Peyer's patch (tissue), 4 donors: ENCODE data around the gene SYNJ2. TPM values are rescaled to one million over a fixed set of nuclear protein-coding genes. Genes with fewer than 3 reads are reported as not detected.

Experiments used
- DNase-seq, 3 donors: peaks; one replicate each; pipeline ENCODE4 v3.0.0-alpha.2; 2017 to 2019
- H3K27ac ChIP-seq, 4 donors: fragments of 200-600 bp; sonication (generic); one replicate each; pipeline ENCODE4 v1.5.1; 2016 to 2019
- H3K27me3 ChIP-seq, 2 donors: fragments of 200-600 bp; sonication (generic); one replicate each; pipeline ENCODE4 v1.5.1; 2019
- H3K36me3 ChIP-seq, 3 donors: fragments of 200-600 bp; sonication (generic); one replicate each; pipeline ENCODE4 v1.5.1; 2016 to 2019
- H3K4me1 ChIP-seq, 4 donors: fragments of 200-600 bp; sonication (generic); one replicate each; pipeline ENCODE4 v1.5.1; 2016 to 2019
- H3K4me3 ChIP-seq, 4 donors: fragments of 200-600 bp; sonication (generic); 1 replicate in 3 of 4; 2 replicates in 1 of 4; pipeline ENCODE4 v1.5.1; 2016 to 2019; ENCODE audit warnings: mild to moderate bottlenecking in 1 of 4
- H3K9me3 ChIP-seq, 4 donors: fragments of 200-600 bp; sonication (generic); one replicate each; pipeline ENCODE4 v1.5.1; 2016 to 2019; ENCODE audit warnings: mild to moderate bottlenecking in 1 of 4
- POLR2A ChIP-seq, 2 donors: fragments of 450-650 bp; IDR thresholded peaks; one replicate each; pipeline ENCODE4 v1.5.1; 2017; ENCODE audit warnings: antibody characterized with exemption in 2 of 2, mild to moderate bottlenecking in 2 of 2, moderate library complexity in 2 of 2
- total RNA-seq, 4 donors: library from RNA; depleted of rRNA; stranded (reverse); fragments of >200 nt; gene quantifications; one replicate each; pipeline ENCODE4 v1.1.0, GENCODE V29; 2016
- TF ChIP-seq, protein P1 (sequence below), 6 experiments: fragments of 450-650 bp in 4 of 6; fragments of 200-600 bp in 2 of 6; sonication (generic) in 1 of 6; IDR thresholded peaks; one replicate each; pipeline ENCODE4 v1.5.1; 2017 to 2019; ENCODE audit warnings: antibody characterized with exemption in 6 of 6, mild to moderate bottlenecking in 3 of 6, moderate library complexity in 1 of 6

The SYNJ2 gene
- total RNA-seq, 4 donors from 2014 or later: 26.8 to 47.2 (median 34.0) TPM

DNA sequence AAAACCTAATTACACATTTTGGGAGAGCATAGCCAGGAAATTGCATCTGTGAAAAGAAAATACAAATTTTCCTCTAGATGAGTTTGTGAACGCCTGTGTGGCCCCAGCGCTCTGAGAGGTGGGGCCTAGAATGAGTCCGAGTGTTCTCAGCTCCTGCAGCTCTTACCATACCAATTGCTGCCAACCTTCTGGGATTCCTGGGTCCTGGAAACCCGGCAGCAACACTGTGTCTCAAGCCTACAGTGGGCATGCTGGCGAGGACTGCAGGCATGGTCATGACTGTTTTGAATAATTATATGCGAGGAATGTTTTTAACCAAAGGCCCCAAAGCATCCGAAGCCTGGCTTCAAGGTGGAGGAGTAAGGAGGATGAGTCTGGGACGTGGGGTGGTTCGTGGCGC, 96.0 kb downstream of the SYNJ2 start:
- no peak for DNase-seq
- Histone ChIP-seq H3K4me1 (no peaks in the 10 kb centered on the region), H3K9me3 (no peaks in the 10 kb centered on the region), H3K36me3 (peaks cover 0 to 67% (median 0%) of the 10 kb centered on the region in 3 donors), H3K27ac (no peak overlapping the region), H3K4me3 (no peak overlapping the region), H3K27me3 (no peaks in the 10 kb centered on the region)
- no peak for TF ChIP-seq POLR2A (IDR thresholded peaks at IDR 0.05)
- TF ChIP-seq, protein P1, sequence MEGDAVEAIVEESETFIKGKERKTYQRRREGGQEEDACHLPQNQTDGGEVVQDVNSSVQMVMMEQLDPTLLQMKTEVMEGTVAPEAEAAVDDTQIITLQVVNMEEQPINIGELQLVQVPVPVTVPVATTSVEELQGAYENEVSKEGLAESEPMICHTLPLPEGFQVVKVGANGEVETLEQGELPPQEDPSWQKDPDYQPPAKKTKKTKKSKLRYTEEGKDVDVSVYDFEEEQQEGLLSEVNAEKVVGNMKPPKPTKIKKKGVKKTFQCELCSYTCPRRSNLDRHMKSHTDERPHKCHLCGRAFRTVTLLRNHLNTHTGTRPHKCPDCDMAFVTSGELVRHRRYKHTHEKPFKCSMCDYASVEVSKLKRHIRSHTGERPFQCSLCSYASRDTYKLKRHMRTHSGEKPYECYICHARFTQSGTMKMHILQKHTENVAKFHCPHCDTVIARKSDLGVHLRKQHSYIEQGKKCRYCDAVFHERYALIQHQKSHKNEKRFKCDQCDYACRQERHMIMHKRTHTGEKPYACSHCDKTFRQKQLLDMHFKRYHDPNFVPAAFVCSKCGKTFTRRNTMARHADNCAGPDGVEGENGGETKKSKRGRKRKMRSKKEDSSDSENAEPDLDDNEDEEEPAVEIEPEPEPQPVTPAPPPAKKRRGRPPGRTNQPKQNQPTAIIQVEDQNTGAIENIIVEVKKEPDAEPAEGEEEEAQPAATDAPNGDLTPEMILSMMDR (IDR thresholded peaks at IDR 0.05): no peak

DNA sequence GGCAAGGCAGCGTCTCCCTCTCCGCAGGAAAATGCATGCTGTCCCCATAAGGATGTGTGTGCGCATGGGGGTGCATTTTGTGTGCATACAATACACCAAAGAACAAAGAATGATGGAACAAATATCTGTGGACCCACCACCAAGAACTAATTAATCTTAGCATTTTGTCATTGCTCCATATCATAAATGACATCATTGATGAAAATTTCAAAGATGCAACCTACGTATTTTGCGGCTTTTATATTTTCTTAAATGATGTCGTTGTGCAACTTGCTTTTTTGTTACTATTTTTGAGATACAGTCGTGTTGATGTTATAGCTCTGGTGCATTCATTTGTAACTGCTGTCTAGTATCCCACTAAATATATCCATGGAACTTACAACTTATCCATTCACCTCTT, 96.7 kb downstream of the SYNJ2 start:
- TF ChIP-seq, protein P1 (IDR thresholded peaks at IDR 0.05): no peak
- TF ChIP-seq POLR2A (IDR thresholded peaks at IDR 0.05): no peak
- Histone ChIP-seq H3K9me3 (no peaks in the 10 kb centered on the region), H3K27ac (no peak overlapping the region), H3K27me3 (no peaks in the 10 kb centered on the region), H3K4me1 (no peaks in the 10 kb centered on the region), H3K4me3 (no peak overlapping the region), H3K36me3 (peaks cover 0 to 68% (median 0%) of the 10 kb centered on the region in 3 donors)
- no peak for DNase-seq

DNA sequence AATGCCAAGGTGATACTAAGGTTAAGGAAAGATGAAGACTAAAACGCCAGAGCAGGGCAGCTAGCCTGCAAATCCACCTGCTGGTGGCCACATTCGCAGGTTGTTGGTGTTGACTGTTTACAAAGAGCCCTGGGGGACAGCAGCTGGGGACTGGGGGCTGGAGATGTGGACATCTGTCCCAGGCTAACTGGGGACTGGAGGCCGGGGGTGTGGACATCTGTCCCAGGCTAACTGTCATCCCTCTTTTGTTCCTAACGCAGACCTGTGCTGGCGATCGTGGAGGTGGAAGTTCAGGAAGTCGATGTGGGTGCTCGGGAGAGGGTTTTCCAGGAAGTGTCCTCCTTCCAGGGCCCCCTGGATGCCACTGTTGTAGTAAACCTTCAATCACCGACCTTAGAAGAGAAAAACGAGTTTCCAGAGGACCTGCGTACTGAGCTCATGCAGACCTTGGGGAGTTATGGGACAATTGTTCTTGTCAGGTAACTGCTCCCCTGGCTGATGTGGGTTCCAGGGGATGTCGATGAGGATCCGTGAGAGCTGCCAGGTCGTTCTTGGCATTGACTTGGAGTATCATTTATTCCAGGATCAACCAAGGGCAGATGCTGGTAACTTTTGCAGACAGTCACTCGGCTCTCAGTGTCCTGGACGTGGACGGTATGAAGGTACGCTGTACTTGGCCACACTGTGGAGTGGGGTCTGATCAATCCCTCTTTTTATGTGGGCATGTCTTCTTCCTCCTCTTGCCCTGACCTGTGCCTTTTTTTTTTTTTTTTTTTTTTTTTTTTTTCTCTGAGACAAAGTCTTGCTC, 99.4 kb downstream of the SYNJ2 start:
- no peak overlapping the region for H3K27ac ChIP-seq
- TF ChIP-seq POLR2A (IDR thresholded peaks at IDR 0.05): no peak
- TF ChIP-seq, protein P1 (IDR thresholded peaks at IDR 0.05): no peak
- peaks cover 0 to 78% (median 0%) of the 10 kb centered on the region in 3 donors for H3K36me3 ChIP-seq
- no peaks in the 10 kb centered on the region for H3K27me3 ChIP-seq
- H3K4me1 ChIP-seq: no peaks in the 10 kb centered on the region
- peak in 1 of 3 donors; percentile 1 for DNase-seq
- H3K9me3 ChIP-seq: no peaks in the 10 kb centered on the region
- H3K4me3 ChIP-seq: no peak overlapping the region

DNA sequence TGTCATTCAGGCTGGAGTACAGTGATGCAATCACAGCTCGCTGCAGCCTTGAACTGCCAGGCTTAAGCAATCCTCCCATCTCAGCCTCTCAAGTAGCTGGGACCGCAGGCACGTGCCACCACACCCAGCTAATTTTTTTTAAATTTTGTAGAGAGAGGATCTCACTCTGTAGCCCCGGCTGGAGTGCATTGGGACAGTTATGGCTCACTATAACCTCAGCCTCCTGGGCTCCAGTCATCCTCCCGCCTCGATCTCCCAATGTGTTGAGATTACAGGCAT, 99.9 kb downstream of the SYNJ2 start:
- Histone ChIP-seq H3K4me3 (no peak overlapping the region), H3K4me1 (no peaks in the 10 kb centered on the region), H3K36me3 (peaks cover 0 to 79% (median 0%) of the 10 kb centered on the region in 3 donors), H3K27me3 (no peaks in the 10 kb centered on the region), H3K27ac (no peak overlapping the region), H3K9me3 (no peaks in the 10 kb centered on the region)
- DNase-seq: peak in 1 of 3 donors; percentile 15
- no peak for TF ChIP-seq POLR2A (IDR thresholded peaks at IDR 0.05)
- TF ChIP-seq, protein P1 (IDR thresholded peaks at IDR 0.05): no peak

DNA sequence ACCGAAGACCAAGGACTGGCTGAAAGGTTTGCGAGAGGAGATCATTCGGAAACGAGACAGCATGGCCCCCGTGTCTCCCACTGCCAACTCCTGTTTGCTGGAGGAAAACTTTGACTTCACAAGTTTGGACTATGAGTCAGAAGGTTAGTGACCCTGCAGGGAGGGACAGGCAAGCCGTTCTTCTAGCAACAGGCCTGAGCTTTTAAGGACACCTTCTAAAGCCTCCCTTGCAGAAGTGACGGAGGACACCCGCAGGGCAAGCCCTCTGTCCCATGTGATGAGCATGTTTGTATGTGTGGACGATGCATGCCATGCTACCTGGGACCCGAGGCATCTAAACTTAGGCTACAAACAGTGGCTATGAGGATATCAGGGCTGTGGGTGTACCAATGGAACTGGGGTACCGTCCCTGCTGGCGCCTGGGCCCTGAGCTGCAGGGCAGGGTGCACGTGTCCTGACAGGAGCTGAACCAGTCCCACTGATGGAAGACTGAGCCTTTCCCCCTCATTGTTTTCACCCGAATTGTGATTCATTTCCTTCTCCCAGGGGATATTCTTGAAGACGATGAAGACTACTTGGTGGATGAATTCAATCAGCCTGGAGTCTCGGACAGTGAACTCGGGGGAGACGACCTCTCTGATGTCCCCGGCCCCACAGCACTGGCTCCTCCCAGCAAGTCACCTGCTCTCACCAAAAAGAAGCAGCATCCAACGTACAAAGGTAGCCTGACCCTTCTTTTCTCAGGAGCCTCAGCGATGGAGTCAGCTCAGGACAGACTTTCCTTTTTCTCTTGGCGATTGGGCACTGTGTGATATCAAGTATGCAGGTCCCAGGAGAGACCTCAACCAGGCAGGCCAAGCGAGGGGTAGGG, 102.0 kb downstream of the SYNJ2 start:
- no peak overlapping the region for H3K27ac ChIP-seq
- peaks cover 0 to 75% (median 0%) of the 10 kb centered on the region in 3 donors for H3K36me3 ChIP-seq
- no peaks in the 10 kb centered on the region for H3K9me3 ChIP-seq
- H3K4me1 ChIP-seq: no peaks in the 10 kb centered on the region
- H3K4me3 ChIP-seq: no peak overlapping the region
- peak in 1 of 3 donors; percentile 14 for DNase-seq
- TF ChIP-seq, protein P1 (IDR thresholded peaks at IDR 0.05): no peak
- TF ChIP-seq POLR2A (IDR thresholded peaks at IDR 0.05): no peak
- H3K27me3 ChIP-seq: no peaks in the 10 kb centered on the region
